Right atrium auricular region (tissue), 2 donors: ENCODE results near the gene P2RX2. TPM values are rescaled to one million over a fixed set of nuclear protein-coding genes. Genes with fewer than 3 reads are reported as not detected.

Experiments
- DNase-seq: peaks from one replicate; pipeline ENCODE4 v3.0.0-alpha.2; 2019; ENCODE audit warnings: low spot score
- H3K27ac ChIP-seq, 2 donors: fragments of 200-600 bp; sonication (generic); 1 replicate in 1 of 2; 2 replicates in 1 of 2; pipeline ENCODE4 v1.5.1; 2016 to 2019
- H3K27me3 ChIP-seq, 2 donors: fragments of 200-600 bp; sonication (generic); one replicate each; pipeline versions ENCODE4 v1.5.1 to v1.6.0; 2017 to 2019
- H3K36me3 ChIP-seq: fragments of 200-600 bp; sonication (generic); one replicate; pipeline ENCODE4 v1.5.1; 2016
- H3K4me1 ChIP-seq, 2 donors: fragments of 200-600 bp; sonication (generic); one replicate each; pipeline versions ENCODE4 v1.5.1 to v1.6.0; 2017 to 2019
- H3K4me3 ChIP-seq, 2 donors: fragments of 200-600 bp; sonication (generic); 1 replicate in 1 of 2; 2 replicates in 1 of 2; pipeline ENCODE4 v1.5.1; 2017 to 2019; ENCODE audit warnings: mild to moderate bottlenecking in 1 of 2, moderate library complexity in 1 of 2
- H3K9me3 ChIP-seq, 2 donors: fragments of 200-600 bp; sonication (generic); one replicate each; pipeline ENCODE4 v1.5.1; 2019
- total RNA-seq, 2 donors: library from RNA; depleted of rRNA; stranded (reverse); fragments of >200 nt; gene quantifications; one replicate each; pipeline ENCODE4 v1.1.0, GENCODE V29; 2016
- TF ChIP-seq, protein P1 (sequence below), 2 donors: fragments of 200-600 bp; sonication (generic); IDR thresholded peaks; one replicate each; pipeline ENCODE4 v1.5.1; 2019; ENCODE audit warnings: antibody characterized with exemption in 2 of 2

The P2RX2 gene
- total RNA-seq, 2 donors from 2014 or later, result not detected

DNA sequence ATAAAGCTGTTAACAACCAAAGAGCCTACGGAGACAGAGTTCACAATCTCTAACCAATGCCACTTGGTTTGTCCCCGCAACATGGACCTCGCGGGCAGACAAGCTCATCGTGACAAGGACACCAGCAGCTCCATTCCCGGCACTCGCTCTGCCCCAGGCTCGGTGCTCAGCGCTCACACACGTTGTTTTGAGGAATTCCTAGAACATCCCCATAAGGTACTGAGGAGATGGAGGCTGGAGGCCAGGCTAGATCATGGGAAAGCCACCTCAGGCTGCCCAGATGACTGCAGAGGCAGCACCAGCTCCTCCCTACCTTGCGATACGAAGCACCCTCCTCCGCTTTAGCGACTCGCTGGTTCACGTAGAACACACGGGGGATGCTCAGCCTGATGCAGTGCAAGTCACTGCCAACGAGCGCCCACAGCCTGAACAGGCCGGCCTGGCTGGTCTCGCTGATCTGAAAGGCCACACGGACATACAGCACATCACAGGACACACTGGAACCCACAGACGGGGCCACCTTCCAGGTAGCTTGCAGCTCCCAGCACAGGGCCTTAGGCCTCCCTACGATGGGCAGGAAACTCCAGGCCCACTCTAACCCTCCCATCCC, 30.1 kb downstream of the P2RX2 start:
- TF ChIP-seq, protein P1, sequence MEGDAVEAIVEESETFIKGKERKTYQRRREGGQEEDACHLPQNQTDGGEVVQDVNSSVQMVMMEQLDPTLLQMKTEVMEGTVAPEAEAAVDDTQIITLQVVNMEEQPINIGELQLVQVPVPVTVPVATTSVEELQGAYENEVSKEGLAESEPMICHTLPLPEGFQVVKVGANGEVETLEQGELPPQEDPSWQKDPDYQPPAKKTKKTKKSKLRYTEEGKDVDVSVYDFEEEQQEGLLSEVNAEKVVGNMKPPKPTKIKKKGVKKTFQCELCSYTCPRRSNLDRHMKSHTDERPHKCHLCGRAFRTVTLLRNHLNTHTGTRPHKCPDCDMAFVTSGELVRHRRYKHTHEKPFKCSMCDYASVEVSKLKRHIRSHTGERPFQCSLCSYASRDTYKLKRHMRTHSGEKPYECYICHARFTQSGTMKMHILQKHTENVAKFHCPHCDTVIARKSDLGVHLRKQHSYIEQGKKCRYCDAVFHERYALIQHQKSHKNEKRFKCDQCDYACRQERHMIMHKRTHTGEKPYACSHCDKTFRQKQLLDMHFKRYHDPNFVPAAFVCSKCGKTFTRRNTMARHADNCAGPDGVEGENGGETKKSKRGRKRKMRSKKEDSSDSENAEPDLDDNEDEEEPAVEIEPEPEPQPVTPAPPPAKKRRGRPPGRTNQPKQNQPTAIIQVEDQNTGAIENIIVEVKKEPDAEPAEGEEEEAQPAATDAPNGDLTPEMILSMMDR (IDR thresholded peaks at IDR 0.05), result no peak

DNA sequence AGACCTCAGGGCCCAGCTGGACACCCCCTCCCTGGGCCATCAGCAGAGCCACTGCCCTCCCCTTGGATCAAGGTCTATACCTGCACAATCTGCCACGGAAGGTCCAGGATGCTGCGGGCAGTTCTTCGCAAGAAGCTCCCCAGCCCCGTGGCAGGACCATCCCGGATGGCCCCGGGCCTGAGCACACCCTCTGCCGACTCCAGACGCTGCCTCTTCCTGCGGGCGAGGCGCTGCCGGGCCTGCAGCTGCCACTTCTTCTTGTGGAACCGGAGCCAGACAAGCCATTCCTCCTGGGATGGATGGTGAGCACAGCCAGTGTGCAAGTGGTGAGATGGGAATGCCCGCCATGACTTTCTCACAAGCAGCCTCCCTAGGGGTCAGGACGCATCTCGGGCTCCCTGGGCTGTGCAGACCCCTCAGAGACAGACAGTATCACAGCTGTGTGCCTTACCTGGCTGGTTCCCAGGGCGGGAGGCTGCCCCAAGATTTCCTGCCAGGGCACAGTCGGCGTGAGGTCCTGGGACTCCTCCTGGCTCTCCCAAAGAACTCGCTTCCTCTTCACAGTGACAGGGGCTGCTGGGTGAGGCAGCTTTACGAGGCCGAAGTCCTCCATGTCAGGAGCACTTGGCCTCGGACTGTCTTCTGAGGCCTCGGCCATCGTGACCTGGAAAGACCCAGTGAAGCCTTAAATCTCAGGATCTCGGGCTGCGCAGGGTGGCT, 30.8 kb downstream of the P2RX2 start:
- Histone ChIP-seq H3K27ac (no peak overlapping the region), H3K9me3 (no peaks in the 10 kb centered on the region), H3K4me3 (no peak overlapping the region), H3K27me3 (no peaks in the 10 kb centered on the region), H3K4me1 (no peaks in the 10 kb centered on the region), H3K36me3 (peaks cover 29% of the 10 kb centered on the region)
- no peak for DNase-seq
- TF ChIP-seq, protein P1 (IDR thresholded peaks at IDR 0.05), result no peak

More for the DNA sequence above, 30.1 kb downstream of the P2RX2 start:
- Histone ChIP-seq H3K27me3 (no peaks in the 10 kb centered on the region), H3K4me1 (no peaks in the 10 kb centered on the region), H3K4me3 (no peak overlapping the region), H3K36me3 (peaks cover 28% of the 10 kb centered on the region), H3K9me3 (no peaks in the 10 kb centered on the region), H3K27ac (no peak overlapping the region)
- DNase-seq, result no peak

DNA sequence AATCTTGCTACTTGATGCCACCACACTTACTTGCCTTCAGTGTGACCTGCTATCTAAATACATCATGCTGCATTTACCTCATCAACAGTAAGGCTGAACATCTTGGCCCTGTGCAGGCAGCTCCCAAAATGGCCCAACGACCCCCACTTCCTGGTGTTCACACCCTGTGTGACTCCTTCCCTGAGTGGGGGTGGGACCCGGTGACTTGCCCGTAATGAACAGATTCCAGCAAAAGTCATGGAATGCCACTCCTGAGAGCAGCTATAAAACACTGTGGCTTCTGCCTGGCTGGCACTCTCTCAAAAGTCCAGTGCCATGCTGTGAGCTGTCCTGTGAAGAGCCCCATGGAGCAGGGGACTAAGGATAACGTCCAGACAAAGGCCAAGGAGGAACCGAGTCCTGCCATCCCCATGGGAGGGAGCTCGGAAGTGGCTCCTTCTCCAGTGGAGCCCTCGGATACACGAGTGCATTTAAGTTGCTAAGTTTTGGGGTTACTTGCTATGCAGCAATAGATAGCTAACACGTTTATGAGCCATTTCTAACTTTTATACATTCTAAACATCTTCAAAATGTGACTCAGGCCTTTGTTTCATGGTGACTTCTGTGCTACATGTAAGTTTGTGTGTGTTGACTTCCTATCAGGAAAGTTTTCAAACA, 33.0 kb downstream of the P2RX2 start:
- Histone ChIP-seq H3K36me3 (peaks cover 33% of the 10 kb centered on the region), H3K4me3 (no peak overlapping the region), H3K4me1 (no peaks in the 10 kb centered on the region), H3K9me3 (no peaks in the 10 kb centered on the region), H3K27ac (no peak overlapping the region), H3K27me3 (no peaks in the 10 kb centered on the region)
- DNase-seq, result no peak
- TF ChIP-seq, protein P1 (IDR thresholded peaks at IDR 0.05), result no peak

DNA sequence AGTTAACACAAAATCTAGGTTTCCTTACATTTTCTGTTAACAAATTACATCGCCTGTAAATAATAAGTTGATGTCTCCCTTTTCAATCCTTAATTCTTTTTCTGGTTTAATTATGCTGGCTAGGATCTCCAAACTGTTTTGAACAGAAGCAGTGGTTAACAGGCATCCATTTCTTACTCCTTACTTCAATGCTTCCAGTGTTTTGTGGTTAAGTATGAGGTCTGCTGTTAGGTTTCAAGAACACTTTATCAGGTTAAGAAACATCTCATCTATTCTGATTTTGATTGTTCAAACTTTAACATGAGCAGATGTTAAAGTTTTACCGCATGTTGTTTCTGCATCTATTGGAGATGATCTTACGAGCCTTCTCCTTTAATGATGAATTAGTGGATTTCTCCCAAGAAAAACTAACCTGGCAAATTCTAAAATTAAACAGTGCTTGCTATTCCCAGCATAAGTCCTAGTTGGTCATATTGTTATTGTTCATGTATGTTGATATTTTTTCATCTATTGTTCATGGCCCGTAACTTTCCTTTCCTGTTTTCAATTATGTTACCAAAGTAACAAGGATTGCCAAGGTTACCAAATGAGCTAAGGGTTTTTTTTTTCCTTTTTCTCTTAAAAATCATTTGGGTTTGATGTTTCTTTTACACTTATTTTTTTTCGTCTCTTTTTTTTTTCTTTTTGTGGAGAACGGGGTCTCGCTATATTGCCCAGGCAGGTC, 35.2 kb downstream of the P2RX2 start:
- Histone ChIP-seq H3K27me3 (no peaks in the 10 kb centered on the region), H3K36me3 (peaks cover 50% of the 10 kb centered on the region), H3K4me3 (no peak overlapping the region), H3K27ac (no peak overlapping the region), H3K4me1 (no peaks in the 10 kb centered on the region), H3K9me3 (no peaks in the 10 kb centered on the region)
- TF ChIP-seq, protein P1 (IDR thresholded peaks at IDR 0.05), result no peak
- DNase-seq, result no peak

DNA sequence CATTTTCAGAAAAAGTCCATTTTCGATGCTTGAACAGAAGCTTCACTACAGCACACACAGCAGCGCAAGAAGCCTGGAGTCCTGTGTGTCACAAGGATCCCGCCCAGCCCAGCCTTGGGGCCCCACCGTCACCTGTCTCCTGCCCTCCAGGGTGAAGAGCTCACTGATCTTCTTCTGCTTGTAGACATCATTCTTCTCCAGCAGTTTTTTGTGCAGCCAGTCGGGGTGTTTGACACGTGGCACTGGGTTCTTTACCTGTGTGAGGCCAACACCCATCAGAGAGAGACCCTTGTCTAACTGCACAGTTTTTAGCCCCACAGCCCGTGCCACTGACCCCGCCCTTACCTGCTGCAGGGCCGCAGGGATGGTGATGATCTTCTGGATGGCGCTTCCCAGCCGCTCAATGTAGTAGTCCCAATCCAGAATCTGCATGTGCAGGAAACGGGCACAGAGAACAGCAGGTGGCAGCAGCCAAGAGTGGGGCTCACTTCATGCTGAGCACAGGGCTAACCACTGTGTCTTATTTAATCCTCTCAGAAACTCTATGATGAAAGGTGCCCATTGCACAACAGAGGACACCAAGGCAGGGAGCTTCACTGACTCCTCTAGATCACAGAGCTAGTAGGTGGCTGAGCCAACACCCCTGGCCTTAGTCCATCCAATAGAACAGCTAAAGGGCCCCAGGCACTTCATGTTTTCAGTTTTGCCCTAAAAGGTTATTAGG, 38.6 kb downstream of the P2RX2 start:
- peaks cover 63% of the 10 kb centered on the region for H3K36me3 ChIP-seq

More for the DNA sequence above, 38.6 kb downstream of the P2RX2 start:
- Histone ChIP-seq H3K27me3 (no peaks in the 10 kb centered on the region), H3K27ac (no peak overlapping the region), H3K4me1 (no peaks in the 10 kb centered on the region), H3K4me3 (no peak overlapping the region), H3K9me3 (no peaks in the 10 kb centered on the region)
- no peak for DNase-seq
- TF ChIP-seq, protein P1 (IDR thresholded peaks at IDR 0.05), result no peak
